H1 (cell line): ENCODE measurements around the gene ROR1.

Experiments
- CBX5 ChIP-seq: fragments of 300-800, 300-1000 bp; sonication (generic); IDR thresholded peaks from 2 replicates; pipeline ENCODE4 v1.7.1; 2016; ENCODE audit warnings: antibody characterized with exemption, low read length, low read depth
- CREB1 ChIP-seq: IDR thresholded peaks from 2 replicates; pipeline ENCODE4 v1.6.1; 2012; ENCODE audit warnings: inconsistent platforms
- GTF2F1 ChIP-seq: IDR thresholded peaks from 2 replicates; pipeline ENCODE4 v1.6.1; 2012; ENCODE audit warnings: low read depth, low read length, improper control_type of control experiment, borderline replicate concordance
- POLR2A ChIP-seq, 2 experiments: IDR thresholded peaks; 1 replicate in 1 of 2; 2 replicates in 1 of 2; pipeline ENCODE4 v1.6.1; 2011; ENCODE audit warnings: low read depth in 2 of 2, low read length in 2 of 2, mild to moderate bottlenecking in 2 of 2; ENCODE audit errors: control extremely low read depth in 1 of 2
- RAD21 ChIP-seq, 2 experiments: IDR thresholded peaks in 1 of 2; conservative IDR thresholded peaks in 1 of 2; 2 replicates each; pipeline ENCODE4 v1.6.1; 2011; ENCODE audit warnings: low read depth in 2 of 2, low read length in 2 of 2, improper control_type of control experiment in 1 of 2, inconsistent platforms in 1 of 2, mild to moderate bottlenecking in 1 of 2, moderate library complexity in 1 of 2
- TF ChIP-seq, protein P1 (sequence below): IDR thresholded peaks from 2 replicates; pipeline ENCODE4 v1.6.1; 2011; ENCODE audit warnings: low read length, improper control_type of control experiment

DNA sequence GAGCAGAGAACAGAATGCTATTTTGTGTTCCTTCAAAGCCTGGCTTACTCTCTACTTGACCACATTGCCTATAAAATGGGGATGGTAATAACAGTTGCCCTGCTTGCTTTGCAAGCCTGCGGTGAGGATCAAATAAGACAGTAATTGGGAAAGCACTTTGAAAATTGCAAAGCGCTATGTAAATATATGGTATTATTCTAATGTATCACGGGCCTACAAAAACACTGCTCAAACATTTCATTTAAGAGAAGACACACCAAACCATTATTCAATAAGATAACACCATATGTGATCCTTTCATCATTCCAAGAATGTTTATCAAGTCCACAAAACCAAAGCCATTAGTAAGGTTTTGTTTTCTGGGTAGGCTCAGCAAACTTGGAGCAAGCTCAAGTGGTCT, 208.4 kb downstream of the ROR1 start:
- no peak for TF ChIP-seq RAD21 (IDR thresholded peaks at IDR 0.05 in 1 of 2, conservative IDR thresholded peaks at IDR 0.05 in 1 of 2; ENCODE audit: low read depth in 2 of 2, low read length in 2 of 2)
- TF ChIP-seq POLR2A (IDR thresholded peaks at IDR 0.05; ENCODE audit: control extremely low read depth in 1 of 2, low read depth in 2 of 2, low read length in 2 of 2) = no peak
- TF ChIP-seq CREB1 = no peak
- TF ChIP-seq CBX5 = no peak
- TF ChIP-seq, protein P1, sequence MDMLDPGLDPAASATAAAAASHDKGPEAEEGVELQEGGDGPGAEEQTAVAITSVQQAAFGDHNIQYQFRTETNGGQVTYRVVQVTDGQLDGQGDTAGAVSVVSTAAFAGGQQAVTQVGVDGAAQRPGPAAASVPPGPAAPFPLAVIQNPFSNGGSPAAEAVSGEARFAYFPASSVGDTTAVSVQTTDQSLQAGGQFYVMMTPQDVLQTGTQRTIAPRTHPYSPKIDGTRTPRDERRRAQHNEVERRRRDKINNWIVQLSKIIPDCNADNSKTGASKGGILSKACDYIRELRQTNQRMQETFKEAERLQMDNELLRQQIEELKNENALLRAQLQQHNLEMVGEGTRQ = no peak
- no peak for TF ChIP-seq GTF2F1
